MM.1S (cell line): Measurements from ENCODE around the gene C19orf25.

Experiments used
- DNase-seq: peaks from one replicate; pipeline ENCODE4 v3.0.0-alpha.2; 2015
- H2AFZ ChIP-seq: fragments of 300-600 bp; sonication (generic); 2 replicates; pipeline ENCODE4 v1.6.0; 2016; ENCODE audit warnings: antibody characterized with exemption, low read length
- H3F3A ChIP-seq: fragments of 300-600 bp; sonication (generic); 2 replicates; pipeline ENCODE4 v1.6.1; 2016; ENCODE audit warnings: mild to moderate bottlenecking, antibody characterized with exemption, low read length, moderate library complexity, mixed read lengths; ENCODE audit not compliant: insufficient read depth
- H3K27ac ChIP-seq: fragments of 300-600 bp; sonication (generic); 2 replicates; pipeline ENCODE4 v1.5.1; 2016; ENCODE audit warnings: mild to moderate bottlenecking, low read length
- H3K27me3 ChIP-seq: fragments of 300-600 bp; sonication (generic); replicated peaks from 2 replicates; pipeline ENCODE4 v1.6.0; 2016; ENCODE audit warnings: low read length; ENCODE audit not compliant: insufficient read depth
- H3K36me3 ChIP-seq: fragments of 300-600 bp; sonication (generic); replicated peaks from 2 replicates; pipeline ENCODE4 v1.6.1; 2016; ENCODE audit warnings: mild to moderate bottlenecking, low read length, mixed read lengths; ENCODE audit not compliant: insufficient read depth
- H3K4me1 ChIP-seq: fragments of 300-600 bp; sonication (generic); 2 replicates; pipeline ENCODE4 v1.6.1; 2016; ENCODE audit warnings: low read length, mixed read lengths
- H3K4me2 ChIP-seq: fragments of 300-600 bp; sonication (generic); 2 replicates; pipeline ENCODE4 v1.6.0; 2016; ENCODE audit warnings: low read depth, low read length
- H3K4me3 ChIP-seq: fragments of 300-600 bp; sonication (generic); 2 replicates; pipeline ENCODE4 v1.5.1; 2016; ENCODE audit warnings: low read length, mixed read lengths
- H3K79me2 ChIP-seq: fragments of 300-600 bp; sonication (generic); 2 replicates; pipeline ENCODE4 v1.6.1; 2016; ENCODE audit warnings: mixed run types, low read length, mixed read lengths
- H3K9ac ChIP-seq: fragments of 300-600 bp; sonication (generic); 2 replicates; pipeline ENCODE4 v1.6.1; 2016; ENCODE audit warnings: low read length, mixed read lengths
- H3K9me2 ChIP-seq: fragments of 300-600 bp; sonication (generic); replicated peaks from 2 replicates; pipeline ENCODE4 v1.6.1; 2016; ENCODE audit warnings: mild to moderate bottlenecking, low read length, mixed read lengths; ENCODE audit not compliant: insufficient read depth
- H3K9me3 ChIP-seq: fragments of 300-600 bp; sonication (generic); replicated peaks from 2 replicates; pipeline ENCODE4 v1.6.1; 2016; ENCODE audit warnings: mild to moderate bottlenecking, low read length, mixed read lengths; ENCODE audit not compliant: insufficient read depth
- H4K20me1 ChIP-seq: fragments of 300-600 bp; sonication (generic); 2 replicates; pipeline ENCODE4 v1.6.1; 2016; ENCODE audit warnings: mild to moderate bottlenecking, low read length, moderate library complexity, mixed read lengths; ENCODE audit not compliant: insufficient read depth
- EZH2 ChIP-seq: fragments of 300-600 bp; sonication (generic); optimal IDR thresholded peaks from 2 replicates; pipeline ENCODE3; 2017; ENCODE audit warnings: low read depth, mild to moderate bottlenecking, antibody characterized with exemption, low read length, mixed read lengths
- EZH2phosphoT487 ChIP-seq: fragments of 300-600 bp; sonication (generic); IDR thresholded peaks from 2 replicates; pipeline ENCODE4 v1.6.1; 2018; ENCODE audit warnings: antibody characterized with exemption, low read length
- TF ChIP-seq, protein P1 (sequence below): fragments of 300-600 bp; sonication (generic); IDR thresholded peaks from 2 replicates; pipeline ENCODE4 v1.5.1; 2016; ENCODE audit warnings: antibody characterized with exemption, low read length, mixed read lengths

Gene C19orf25

DNA sequence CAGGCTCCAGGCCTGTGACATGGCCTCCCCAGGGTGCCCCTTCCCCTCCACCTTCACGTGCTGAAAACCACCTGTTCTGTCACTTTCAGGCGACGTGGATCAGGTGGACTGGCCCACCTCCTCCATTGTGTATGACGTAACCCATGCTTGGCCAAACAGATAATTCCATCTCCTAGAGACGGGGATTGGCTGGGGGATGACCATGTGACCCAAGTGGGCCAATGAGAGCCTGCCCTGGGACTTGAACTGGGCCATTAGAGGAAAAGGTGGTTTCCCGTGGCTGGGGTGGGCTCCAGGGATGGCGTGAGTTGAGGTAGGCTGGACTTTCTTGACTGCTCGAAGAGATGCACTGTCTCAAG lies 37.4 kb upstream of the C19orf25 start:
- Histone ChIP-seq H3K27me3 (peaks cover 63% of the 10 kb centered on the region), H3K4me3 (no peak overlapping the region), H3K4me1 (peaks cover 10% of the 10 kb centered on the region; the same call in 1 of the 2 replicates), H3K36me3 (no peaks in the 10 kb centered on the region), H3K4me2 (no peak overlapping the region), H3K79me2 (no peaks in the 10 kb centered on the region), H2AFZ (no peak overlapping the region), H3K9me2 (no peaks in the 10 kb centered on the region), H3K9me3 (no peaks in the 10 kb centered on the region), H3K9ac (no peak overlapping the region), H4K20me1 (no peaks in the 10 kb centered on the region), H3K27ac (no peak overlapping the region), H3F3A (no peaks in the 10 kb centered on the region)
- TF ChIP-seq EZH2 (no peak), EZH2phosphoT487 (no peak)
- TF ChIP-seq, protein P1, sequence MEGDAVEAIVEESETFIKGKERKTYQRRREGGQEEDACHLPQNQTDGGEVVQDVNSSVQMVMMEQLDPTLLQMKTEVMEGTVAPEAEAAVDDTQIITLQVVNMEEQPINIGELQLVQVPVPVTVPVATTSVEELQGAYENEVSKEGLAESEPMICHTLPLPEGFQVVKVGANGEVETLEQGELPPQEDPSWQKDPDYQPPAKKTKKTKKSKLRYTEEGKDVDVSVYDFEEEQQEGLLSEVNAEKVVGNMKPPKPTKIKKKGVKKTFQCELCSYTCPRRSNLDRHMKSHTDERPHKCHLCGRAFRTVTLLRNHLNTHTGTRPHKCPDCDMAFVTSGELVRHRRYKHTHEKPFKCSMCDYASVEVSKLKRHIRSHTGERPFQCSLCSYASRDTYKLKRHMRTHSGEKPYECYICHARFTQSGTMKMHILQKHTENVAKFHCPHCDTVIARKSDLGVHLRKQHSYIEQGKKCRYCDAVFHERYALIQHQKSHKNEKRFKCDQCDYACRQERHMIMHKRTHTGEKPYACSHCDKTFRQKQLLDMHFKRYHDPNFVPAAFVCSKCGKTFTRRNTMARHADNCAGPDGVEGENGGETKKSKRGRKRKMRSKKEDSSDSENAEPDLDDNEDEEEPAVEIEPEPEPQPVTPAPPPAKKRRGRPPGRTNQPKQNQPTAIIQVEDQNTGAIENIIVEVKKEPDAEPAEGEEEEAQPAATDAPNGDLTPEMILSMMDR: no peak
- DNase-seq: no peak

DNA sequence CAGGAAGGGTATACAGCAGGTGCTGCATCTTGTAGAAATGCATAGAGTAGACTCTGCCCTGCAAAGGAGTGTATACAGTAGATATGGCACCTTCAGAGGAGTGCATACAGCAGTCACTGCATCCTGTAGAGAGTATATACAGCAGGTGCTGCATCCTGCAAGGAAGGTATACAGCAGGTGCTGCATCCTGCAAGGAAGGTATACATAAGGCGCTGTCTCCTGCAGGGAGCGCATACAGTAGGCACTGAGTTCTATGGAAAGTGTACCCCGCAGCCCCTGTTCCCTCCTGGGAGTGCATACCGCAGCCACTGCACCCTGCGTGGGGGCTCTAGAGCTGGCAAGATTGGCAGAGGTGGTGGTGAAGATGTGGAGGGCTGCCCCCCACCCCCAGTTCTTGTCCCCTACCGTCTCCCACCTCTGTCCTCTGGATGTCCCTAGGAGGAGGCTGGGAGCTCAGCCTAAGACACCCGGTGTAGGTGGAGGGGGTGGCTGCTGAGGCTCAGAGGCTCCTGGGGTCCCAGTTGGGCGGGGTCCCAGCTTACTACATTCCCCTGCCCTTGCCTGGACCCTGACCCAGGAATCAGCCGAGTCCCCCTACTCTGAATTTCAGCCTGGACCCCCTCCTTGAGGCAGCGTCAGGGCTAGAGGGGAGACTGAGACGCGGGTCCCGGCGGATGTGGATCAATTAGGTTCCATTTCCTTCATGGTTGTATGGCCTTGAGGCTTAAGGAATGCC lies 36.1 kb upstream of the C19orf25 start:
- H2AFZ ChIP-seq: no peak overlapping the region
- no peak overlapping the region for H3K9ac ChIP-seq
- H3K27me3 ChIP-seq: peaks cover 65% of the 10 kb centered on the region

DNA sequence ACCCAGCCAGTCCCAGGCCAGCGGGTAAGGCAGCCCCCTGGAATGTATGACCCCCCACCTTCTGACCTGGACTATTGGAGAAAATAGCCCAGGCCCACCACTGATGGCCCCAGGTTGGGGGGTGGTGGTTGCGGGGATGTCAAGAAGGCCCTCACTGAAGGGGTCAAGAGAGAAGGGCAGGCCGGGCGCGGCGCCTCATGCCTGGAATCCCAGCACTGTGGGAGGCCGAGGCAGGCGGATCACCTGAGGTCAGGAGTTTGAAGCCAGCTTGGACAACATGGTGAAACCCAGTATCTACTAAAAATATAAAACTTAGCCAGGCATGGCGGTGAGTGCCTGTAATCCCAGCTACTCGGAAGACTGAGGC lies 35.3 kb upstream of the C19orf25 start:
- Histone ChIP-seq H3K79me2 (no peaks in the 10 kb centered on the region), H3K4me2 (no peak overlapping the region), H4K20me1 (no peaks in the 10 kb centered on the region), H3K9ac (no peak overlapping the region), H3K4me3 (no peak overlapping the region), H3K4me1 (peaks cover 2% of the 10 kb centered on the region; the same call in 1 of the 2 replicates), H3K9me3 (no peaks in the 10 kb centered on the region), H3K9me2 (no peaks in the 10 kb centered on the region), H3F3A (no peaks in the 10 kb centered on the region), H3K27ac (no peak overlapping the region), H2AFZ (no peak overlapping the region), H3K36me3 (no peaks in the 10 kb centered on the region), H3K27me3 (peaks cover 68% of the 10 kb centered on the region)
- TF ChIP-seq, protein P1: no peak
- TF ChIP-seq EZH2phosphoT487 (no peak), EZH2 (no peak)
- DNase-seq: no peak

More for the DNA sequence above, 36.1 kb upstream of the C19orf25 start:
- Histone ChIP-seq H3K9me3 (no peaks in the 10 kb centered on the region), H3F3A (no peaks in the 10 kb centered on the region), H3K4me3 (no peak overlapping the region), H3K27ac (no peak overlapping the region), H3K79me2 (no peaks in the 10 kb centered on the region), H3K4me1 (peaks cover 5% of the 10 kb centered on the region; the same call in 1 of the 2 replicates), H3K9me2 (no peaks in the 10 kb centered on the region), H3K4me2 (no peak overlapping the region), H4K20me1 (no peaks in the 10 kb centered on the region), H3K36me3 (no peaks in the 10 kb centered on the region)
- TF ChIP-seq, protein P1: no peak
- TF ChIP-seq EZH2: no peak
- TF ChIP-seq EZH2phosphoT487: no peak
- no peak for DNase-seq
